ENCODE results near the gene SNTB2. TPM values are rescaled to one million over a fixed set of nuclear protein-coding genes. Genes with fewer than 3 reads are reported as not detected.
"Not testable (repeated sequence)": the region's sequence is repeated elsewhere in the genome, so short reads cannot be mapped to it uniquely, and the experiment has no call there.

The SNTB2 gene
- total RNA-seq, 4 donors from 2014 or later: 35.8 to 81.6 (median 57.8) TPM

GRCh38 chr16:69285240-69285639 lies 98.3 kb downstream of the SNTB2 start:
- no peaks in the 10 kb centered on the region for H3K27me3 ChIP-seq
- no peak overlapping the region for H3K4me3 ChIP-seq
- H3K4me1 ChIP-seq: peaks cover 5% of the 10 kb centered on the region
- 70% methylated on average over 4 of the region's 4 CpGs for WGBS
- no peaks in the 10 kb centered on the region for H3K9me3 ChIP-seq
- TF ChIP-seq POLR2A (IDR thresholded peaks at IDR 0.05) (no peak), POLR2AphosphoS5 (IDR thresholded peaks at IDR 0.05) (no peak), EP300 (IDR thresholded peaks at IDR 0.05) (no peak), CTCF (IDR thresholded peaks at IDR 0.05) (no peak)
- DNase-seq (ENCODE audit: low spot score in 2 of 2): no peak
- H3K36me3 ChIP-seq: peaks cover 22% of the 10 kb centered on the region
- H3K27ac ChIP-seq: no peak overlapping the region

- H3K4me1 ChIP-seq: peaks cover 5% of the 10 kb centered on the region
- H3K4me3 ChIP-seq: no peak overlapping the region
- WGBS: 60% methylated on average over 13 of the region's 13 CpGs
- H3K9me3 ChIP-seq: no peaks in the 10 kb centered on the region
- TF ChIP-seq POLR2AphosphoS5 (IDR thresholded peaks at IDR 0.05) (no peak), CTCF (IDR thresholded peaks at IDR 0.05) (peak; percentile 36 to 42)
- peaks cover 22% of the 10 kb centered on the region for H3K36me3 ChIP-seq
- no peaks in the 10 kb centered on the region for H3K27me3 ChIP-seq
- H3K27ac ChIP-seq: no peak overlapping the region
- no peak for DNase-seq (ENCODE audit: low spot score in 2 of 2)
Measured at GRCh38 chr16:69286941-69287713, 100.2 kb downstream of the SNTB2 start.

GRCh38 chr16:69291657-69292056 lies 104.7 kb downstream of the SNTB2 start:
- H3K27ac ChIP-seq; DNase-seq (ENCODE audit: low spot score in 2 of 2); H3K4me3 ChIP-seq; H3K4me1 ChIP-seq; H3K36me3 ChIP-seq; H3K9me3 ChIP-seq; H3K27me3 ChIP-seq: not testable (repeated sequence)
- 92% methylated on average over 9 of the region's 9 CpGs for WGBS

GRCh38 chr16:69293401-69293800 lies 106.4 kb downstream of the SNTB2 start:
- WGBS: 59% methylated on average over 3 of the region's 3 CpGs
- H3K36me3 ChIP-seq: peaks cover 3% of the 10 kb centered on the region
- no peak overlapping the region for H3K4me3 ChIP-seq
- H3K4me1 ChIP-seq: no peaks in the 10 kb centered on the region
- no peak for DNase-seq (ENCODE audit: low spot score in 2 of 2)
- H3K27me3 ChIP-seq: no peaks in the 10 kb centered on the region
- no peak overlapping the region for H3K27ac ChIP-seq
- TF ChIP-seq EP300 (IDR thresholded peaks at IDR 0.05) (no peak), POLR2AphosphoS5 (IDR thresholded peaks at IDR 0.05) (no peak)
- H3K9me3 ChIP-seq: no peaks in the 10 kb centered on the region

- no peak overlapping the region for H3K27ac ChIP-seq
- 61% methylated on average over 1 of the region's 1 CpG for WGBS
- H3K9me3 ChIP-seq: no peaks in the 10 kb centered on the region
- no peak for TF ChIP-seq CTCF (IDR thresholded peaks at IDR 0.05)
- no peak for TF ChIP-seq EP300 (IDR thresholded peaks at IDR 0.05)
- no peak for DNase-seq (ENCODE audit: low spot score in 2 of 2)
- no peaks in the 10 kb centered on the region for H3K4me1 ChIP-seq
- H3K36me3 ChIP-seq: peaks cover 3% of the 10 kb centered on the region
- no peak overlapping the region for H3K4me3 ChIP-seq
- H3K27me3 ChIP-seq: no peaks in the 10 kb centered on the region
Measured at GRCh38 chr16:69294051-69294450, 107.1 kb downstream of the SNTB2 start.

- not testable (repeated sequence) for DNase-seq (ENCODE audit: low spot score in 2 of 2); H3K27me3 ChIP-seq; H3K4me1 ChIP-seq; H3K27ac ChIP-seq; H3K9me3 ChIP-seq; H3K4me3 ChIP-seq
- peaks cover 27% of the 10 kb centered on the region for H3K36me3 ChIP-seq
- WGBS: 95% methylated on average over 7 of the region's 7 CpGs
Measured at GRCh38 chr16:69296771-69297170, 109.8 kb downstream of the SNTB2 start.

- Histone ChIP-seq H3K27me3 (no peaks in the 10 kb centered on the region), H3K4me1 (no peaks in the 10 kb centered on the region), H3K27ac (no peak overlapping the region), H3K36me3 (peaks cover 29% of the 10 kb centered on the region), H3K9me3 (no peaks in the 10 kb centered on the region), H3K4me3 (no peak overlapping the region)
- no peak for DNase-seq (ENCODE audit: low spot score in 2 of 2)
- WGBS: 98% methylated on average over 4 of the region's 4 CpGs
- TF ChIP-seq POLR2AphosphoS5 (IDR thresholded peaks at IDR 0.05) (no peak), POLR2A (IDR thresholded peaks at IDR 0.05) (no peak), CTCF (IDR thresholded peaks at IDR 0.05) (no peak), EP300 (IDR thresholded peaks at IDR 0.05) (no peak)
Measured at GRCh38 chr16:69298261-69298660, 111.3 kb downstream of the SNTB2 start.
